C4-2B (cell line): Measurements from ENCODE around the gene HES5.

Experiments used
- H3K27ac ChIP-seq: fragments of 450-650 bp; 2 replicates; pipeline ENCODE4 v1.5.1; 2017
- ZFX ChIP-seq: fragments of 450-650 bp; IDR thresholded peaks from 2 replicates; pipeline ENCODE4 v1.6.1; 2017
- TF ChIP-seq, protein P1 (sequence below): fragments of 450-650 bp; conservative IDR thresholded peaks from 2 replicates; pipeline ENCODE4 v1.5.1; 2017; ENCODE audit warnings: mild to moderate bottlenecking

Gene HES5

DNA sequence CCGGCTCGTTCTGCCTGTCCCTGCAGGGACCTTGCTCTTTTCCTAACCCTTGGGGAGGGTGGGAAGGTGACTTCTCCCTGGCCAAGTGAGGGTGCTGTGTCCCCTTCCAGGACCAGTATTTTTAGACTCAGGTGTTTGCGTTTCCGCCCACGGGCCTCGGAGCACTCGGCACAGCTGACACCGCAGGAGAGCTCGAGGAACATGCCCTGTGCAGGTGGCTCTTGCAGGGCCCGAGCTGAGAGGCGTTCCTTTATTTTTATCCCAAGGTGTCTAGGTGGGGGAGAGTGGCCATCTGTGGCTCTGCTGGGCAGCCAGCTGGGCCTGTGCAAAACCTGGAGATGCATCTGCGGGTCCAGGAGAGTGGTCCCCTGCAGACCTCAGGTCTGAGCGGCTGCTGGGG is 38.0 kb downstream of the HES5 start:
- no peak overlapping the region for H3K27ac ChIP-seq
- TF ChIP-seq, protein P1, sequence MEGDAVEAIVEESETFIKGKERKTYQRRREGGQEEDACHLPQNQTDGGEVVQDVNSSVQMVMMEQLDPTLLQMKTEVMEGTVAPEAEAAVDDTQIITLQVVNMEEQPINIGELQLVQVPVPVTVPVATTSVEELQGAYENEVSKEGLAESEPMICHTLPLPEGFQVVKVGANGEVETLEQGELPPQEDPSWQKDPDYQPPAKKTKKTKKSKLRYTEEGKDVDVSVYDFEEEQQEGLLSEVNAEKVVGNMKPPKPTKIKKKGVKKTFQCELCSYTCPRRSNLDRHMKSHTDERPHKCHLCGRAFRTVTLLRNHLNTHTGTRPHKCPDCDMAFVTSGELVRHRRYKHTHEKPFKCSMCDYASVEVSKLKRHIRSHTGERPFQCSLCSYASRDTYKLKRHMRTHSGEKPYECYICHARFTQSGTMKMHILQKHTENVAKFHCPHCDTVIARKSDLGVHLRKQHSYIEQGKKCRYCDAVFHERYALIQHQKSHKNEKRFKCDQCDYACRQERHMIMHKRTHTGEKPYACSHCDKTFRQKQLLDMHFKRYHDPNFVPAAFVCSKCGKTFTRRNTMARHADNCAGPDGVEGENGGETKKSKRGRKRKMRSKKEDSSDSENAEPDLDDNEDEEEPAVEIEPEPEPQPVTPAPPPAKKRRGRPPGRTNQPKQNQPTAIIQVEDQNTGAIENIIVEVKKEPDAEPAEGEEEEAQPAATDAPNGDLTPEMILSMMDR = no peak
- TF ChIP-seq ZFX = no peak

DNA sequence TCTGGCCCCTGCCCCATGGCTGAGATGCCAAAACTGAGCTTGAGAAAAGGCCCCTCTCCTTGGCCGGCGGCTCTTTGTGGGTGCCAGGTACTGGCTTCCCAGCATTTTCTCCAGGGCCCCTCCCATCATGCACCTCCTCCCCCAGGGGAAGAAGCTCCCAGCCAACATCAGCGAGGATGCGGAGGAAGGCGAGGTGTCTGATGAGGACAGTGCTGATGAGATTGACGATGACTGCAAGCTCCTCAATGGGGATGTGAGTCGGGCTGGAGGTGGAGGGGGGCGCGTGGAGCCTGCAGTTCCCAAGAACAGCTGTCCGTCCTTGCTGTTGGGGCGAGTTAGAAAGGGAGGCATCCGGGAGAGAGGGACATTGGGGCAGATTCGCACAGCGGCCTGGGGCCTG is 40.4 kb downstream of the HES5 start:
- H3K27ac ChIP-seq = no peak overlapping the region
- TF ChIP-seq, protein P1 = no peak
- TF ChIP-seq ZFX = no peak

DNA sequence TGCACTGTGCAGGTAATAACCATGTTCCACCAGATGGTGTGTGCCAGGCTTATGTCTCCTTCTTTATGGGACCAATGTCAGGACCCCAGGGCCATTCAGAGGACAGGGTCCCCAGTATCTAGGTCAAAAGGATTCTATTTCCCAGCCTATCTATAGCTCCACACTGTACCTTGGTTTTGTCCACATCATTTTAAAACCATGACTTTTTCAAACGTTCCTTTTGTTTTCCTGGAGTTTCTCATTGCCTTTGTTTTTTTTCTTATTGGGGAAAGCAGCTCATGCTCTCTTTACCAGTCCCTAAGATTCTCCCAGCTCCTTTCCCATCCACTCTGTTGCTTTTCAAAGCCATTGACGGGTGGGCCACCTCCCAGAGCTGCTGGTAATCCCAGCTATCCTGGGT is 41.4 kb downstream of the HES5 start:
- H3K27ac ChIP-seq = no peak overlapping the region
- TF ChIP-seq, protein P1 = no peak
- no peak for TF ChIP-seq ZFX

DNA sequence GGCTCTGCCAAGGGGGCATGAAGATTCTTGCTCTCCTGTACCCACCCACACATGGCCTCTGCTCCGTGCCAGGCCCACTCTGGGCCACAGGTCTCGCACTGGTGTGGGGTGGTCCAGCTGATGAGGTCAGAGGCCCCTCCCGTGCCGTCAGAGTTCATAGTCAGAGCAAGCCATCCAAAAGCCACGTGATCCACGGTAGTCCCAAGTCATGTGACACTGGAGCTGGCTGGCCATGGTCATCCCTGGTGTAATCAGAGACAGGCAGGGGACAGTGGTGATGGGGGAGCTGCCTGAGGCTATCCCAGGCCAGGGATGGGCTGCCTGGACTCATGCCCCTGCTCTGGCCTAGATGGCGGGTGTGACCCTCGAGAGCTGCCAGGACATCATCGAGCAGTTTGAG is 43.5 kb downstream of the HES5 start:
- no peak for TF ChIP-seq ZFX
- TF ChIP-seq, protein P1 = no peak
- H3K27ac ChIP-seq = no peak overlapping the region

DNA sequence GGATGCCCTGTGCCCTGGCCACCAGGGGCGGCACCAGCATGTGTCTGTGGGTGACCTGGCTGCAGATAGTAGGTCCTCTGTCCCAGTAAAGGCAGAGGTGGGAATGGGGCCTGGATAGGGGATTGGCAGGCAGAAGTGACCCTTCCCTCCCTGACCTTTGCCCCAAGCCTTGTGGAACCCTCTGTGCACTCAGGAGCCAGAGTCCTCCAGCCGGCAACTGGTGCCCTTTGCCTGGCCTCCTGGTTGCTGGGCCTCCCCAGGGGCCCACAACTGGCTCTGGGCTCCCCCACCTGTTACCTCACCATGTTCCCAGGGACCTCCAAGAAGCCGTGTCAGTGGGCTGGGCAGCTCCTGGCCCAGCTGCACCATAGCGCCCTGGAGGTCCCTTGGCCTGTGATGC is 44.0 kb downstream of the HES5 start:
- H3K27ac ChIP-seq = no peak overlapping the region
- TF ChIP-seq, protein P1 = no peak
- no peak for TF ChIP-seq ZFX

DNA sequence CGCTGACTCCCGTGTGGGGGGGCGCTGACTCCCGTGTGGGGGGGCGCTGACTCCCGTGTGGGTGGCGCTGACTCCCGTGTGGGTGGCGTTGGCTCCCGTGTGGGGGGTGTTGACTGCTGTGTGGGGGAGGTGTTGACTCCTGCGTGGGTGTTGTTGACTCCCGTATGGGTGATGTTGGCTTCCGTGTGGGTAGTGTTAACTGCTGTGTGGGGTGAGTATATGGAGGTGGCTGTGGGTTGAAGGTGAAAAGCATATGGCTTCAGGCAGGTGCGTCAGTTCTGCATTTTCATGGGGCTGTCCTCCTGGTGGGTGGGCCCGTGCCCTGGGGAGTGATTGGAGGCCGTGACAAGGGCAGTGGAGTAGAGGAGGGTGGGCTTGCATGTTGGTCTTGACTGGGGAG is 46.1 kb downstream of the HES5 start:
- TF ChIP-seq, protein P1 = no peak
- no peak for TF ChIP-seq ZFX
- no peak overlapping the region for H3K27ac ChIP-seq

DNA sequence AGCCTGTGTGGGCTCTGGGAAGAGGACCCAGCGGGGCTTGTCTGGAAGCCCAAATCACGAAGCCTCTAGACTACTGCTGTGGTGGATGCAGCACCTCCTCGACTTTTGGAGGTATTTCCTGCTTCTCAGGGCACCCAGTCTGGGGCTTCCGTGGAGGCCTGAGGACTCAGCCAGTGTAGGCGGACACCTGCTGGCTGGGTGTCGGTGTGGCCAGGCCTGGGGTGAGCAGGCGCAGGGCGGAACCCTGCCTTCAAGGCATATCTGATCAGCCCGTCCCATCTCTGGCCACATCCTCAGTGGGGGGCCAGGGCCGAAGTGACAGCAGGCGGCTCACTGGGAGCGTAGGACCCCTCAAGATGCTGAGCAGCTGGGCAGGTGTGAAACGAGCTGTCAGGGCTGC is 47.0 kb downstream of the HES5 start:
- TF ChIP-seq ZFX = no peak
- TF ChIP-seq, protein P1 = no peak
- H3K27ac ChIP-seq = no peak overlapping the region
